WERI-Rb-1 (cell line): Measurements from ENCODE around the gene WWC1.

Experiments
- DNase-seq: peaks from one replicate; pipeline ENCODE4 v3.0.0-alpha.2; 2020
- H3K27ac ChIP-seq: fragments of 250-450 bp; sonication (Bioruptor Pico); 2 replicates; pipeline ENCODE4 v1.5.1; 2020; ENCODE audit warnings: mild to moderate bottlenecking, moderate library complexity
- H3K27me3 ChIP-seq: fragments of 250-450 bp; sonication (Bioruptor Pico); 2 replicates; pipeline ENCODE4 v1.5.1; 2021; ENCODE audit warnings: mild to moderate bottlenecking, low read depth, moderate library complexity; ENCODE audit not compliant: insufficient read depth, severe bottlenecking
- H3K36me3 ChIP-seq: fragments of 250-450 bp; sonication (Bioruptor Pico); 2 replicates; pipeline ENCODE4 v1.5.1; 2020; ENCODE audit warnings: mild to moderate bottlenecking, moderate library complexity
- H3K4me3 ChIP-seq: 2 replicates; pipeline ENCODE4 v1.5.1; 2011; ENCODE audit warnings: low read depth, mild to moderate bottlenecking, control low read depth, low read length
- H3K9me3 ChIP-seq: fragments of 250-450 bp; sonication (Bioruptor Pico); 2 replicates; pipeline ENCODE4 v1.5.1; 2021; ENCODE audit warnings: mild to moderate bottlenecking, moderate library complexity; ENCODE audit not compliant: severe bottlenecking
- CTCF ChIP-seq: IDR thresholded peaks from 2 replicates; pipeline ENCODE4 v1.5.1; 2011; ENCODE audit warnings: low read depth, mild to moderate bottlenecking, control low read depth, inconsistent platforms, low read length

The WWC1 gene

GRCh38 chr5:168472329-168472728 lies 180.9 kb downstream of the WWC1 start:
- no peak overlapping the region for H3K27ac ChIP-seq
- DNase-seq: no peak
- H3K27me3 ChIP-seq: no peaks in the 10 kb centered on the region
- peaks cover 26% of the 10 kb centered on the region for H3K36me3 ChIP-seq
- no peaks in the 10 kb centered on the region for H3K9me3 ChIP-seq
- H3K4me3 ChIP-seq: no peak overlapping the region
- no peak for TF ChIP-seq CTCF

GRCh38 chr5:168474319-168474718 lies 182.9 kb downstream of the WWC1 start:
- no peak for DNase-seq
- Histone ChIP-seq H3K27ac (no peak overlapping the region), H3K27me3 (no peaks in the 10 kb centered on the region)

GRCh38 chr5:168477060-168477459 lies 185.6 kb downstream of the WWC1 start:
- H3K27ac ChIP-seq: no peak overlapping the region
- no peak for TF ChIP-seq CTCF
- H3K27me3 ChIP-seq: no peaks in the 10 kb centered on the region
- DNase-seq: no peak
- H3K36me3 ChIP-seq: peaks cover 4% of the 10 kb centered on the region
- no peak overlapping the region for H3K4me3 ChIP-seq
- no peaks in the 10 kb centered on the region for H3K9me3 ChIP-seq

More at GRCh38 chr5:168474319-168474718, 182.9 kb downstream of the WWC1 start:
- TF ChIP-seq CTCF: no peak
- no peak overlapping the region for H3K4me3 ChIP-seq
- H3K9me3 ChIP-seq: no peaks in the 10 kb centered on the region
- H3K36me3 ChIP-seq: peaks cover 15% of the 10 kb centered on the region

- no peak for DNase-seq
- no peaks in the 10 kb centered on the region for H3K9me3 ChIP-seq
- H3K4me3 ChIP-seq: no peak overlapping the region
- no peaks in the 10 kb centered on the region for H3K27me3 ChIP-seq
- TF ChIP-seq CTCF: no peak
- H3K27ac ChIP-seq: no peak overlapping the region
- no peaks in the 10 kb centered on the region for H3K36me3 ChIP-seq
Observed at GRCh38 chr5:168479166-168479565, 187.7 kb downstream of the WWC1 start.

GRCh38 chr5:168480601-168481000 lies 189.2 kb downstream of the WWC1 start:
- DNase-seq: no peak
- H3K27me3 ChIP-seq: no peaks in the 10 kb centered on the region
- no peak overlapping the region for H3K4me3 ChIP-seq
- no peaks in the 10 kb centered on the region for H3K9me3 ChIP-seq
- no peak overlapping the region for H3K27ac ChIP-seq
- no peaks in the 10 kb centered on the region for H3K36me3 ChIP-seq
- no peak for TF ChIP-seq CTCF

GRCh38 chr5:168481330-168481788 lies 189.9 kb downstream of the WWC1 start:
- Histone ChIP-seq H3K27ac (no peak overlapping the region), H3K36me3 (no peaks in the 10 kb centered on the region), H3K9me3 (no peaks in the 10 kb centered on the region), H3K4me3 (no peak overlapping the region), H3K27me3 (no peaks in the 10 kb centered on the region)
- no peak for TF ChIP-seq CTCF
- no peak for DNase-seq
